ENCODE measurements around the gene ACBD7. TPM values are rescaled to one million over a fixed set of nuclear protein-coding genes. Genes with fewer than 3 reads are reported as not detected.

Gene ACBD7
- 0.76 TPM in 1 of 2 replicates, not detected in the other for total RNA-seq (2012; rRNA removed)

DNA sequence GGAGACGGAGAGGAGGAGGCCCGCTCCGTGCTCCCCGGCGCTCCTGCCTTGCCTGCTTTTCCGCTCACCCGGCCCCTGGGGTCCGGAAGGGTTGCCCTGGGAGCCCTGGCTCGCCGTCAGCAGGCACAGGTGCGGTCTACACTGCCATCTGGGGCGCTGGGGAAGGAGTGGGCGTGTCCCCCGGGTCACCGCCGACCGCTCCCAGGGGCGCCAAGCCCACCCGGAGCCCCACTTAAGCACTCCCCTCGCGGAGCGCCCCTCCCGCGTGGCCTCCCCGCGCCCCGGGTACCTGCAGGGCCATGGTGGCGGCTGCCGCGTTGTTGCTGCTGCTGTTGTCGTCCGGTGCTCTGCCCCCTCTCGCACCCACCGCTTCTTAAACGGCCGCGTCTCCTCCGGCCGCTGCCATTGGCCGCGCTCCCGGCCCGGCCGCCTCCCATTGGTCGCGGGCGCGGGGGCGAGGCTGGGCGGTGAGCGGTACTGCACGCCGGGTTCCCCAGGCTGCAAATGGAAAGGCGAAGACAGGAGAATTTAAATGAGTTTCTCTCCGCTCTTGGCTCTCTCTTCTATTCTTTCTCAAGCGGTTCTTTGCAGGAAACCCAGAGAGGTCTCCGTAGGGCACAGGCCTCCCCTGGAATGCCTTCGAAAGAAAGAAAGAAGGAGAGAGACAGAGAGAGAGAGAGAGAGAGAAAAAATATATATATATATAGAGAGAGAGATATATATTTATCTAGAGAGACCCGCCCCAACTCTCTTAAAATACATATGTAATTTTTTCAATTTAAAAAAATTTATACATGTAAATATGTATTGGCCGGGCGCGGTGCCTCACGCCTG, at the start of gene ACBD7:
Gene ACBD7 (minus strand): TSS at position 349 of the 834 bp plus-strand sequence. CDS start 48 bp downstream, at position 301.
- H3K27me3 ChIP-seq (ENCODE audit: control insufficient read depth, insufficient read depth, low read length): no peaks in the 10 kb centered on the region
- peak within 1 kb of the TSS; percentile 50 for H3K9ac ChIP-seq (ENCODE audit: low read depth, low read length)
- no peaks in the 10 kb centered on the region for H3K9me3 ChIP-seq (replicated peaks; ENCODE audit: low read length)
- H3K4me3 ChIP-seq (ENCODE audit: low read length): peak within 1 kb of the TSS; percentile 83
- peaks cover 14% of the 10 kb centered on the region for H3K4me1 ChIP-seq (ENCODE audit: control insufficient read depth, insufficient read depth, low read length)
- H3K4me2 ChIP-seq (ENCODE audit: low read length): peak within 1 kb of the TSS; percentile 99
- no peaks in the 10 kb centered on the region for H3K36me3 ChIP-seq (ENCODE audit: insufficient read depth, low read length)

DNA sequence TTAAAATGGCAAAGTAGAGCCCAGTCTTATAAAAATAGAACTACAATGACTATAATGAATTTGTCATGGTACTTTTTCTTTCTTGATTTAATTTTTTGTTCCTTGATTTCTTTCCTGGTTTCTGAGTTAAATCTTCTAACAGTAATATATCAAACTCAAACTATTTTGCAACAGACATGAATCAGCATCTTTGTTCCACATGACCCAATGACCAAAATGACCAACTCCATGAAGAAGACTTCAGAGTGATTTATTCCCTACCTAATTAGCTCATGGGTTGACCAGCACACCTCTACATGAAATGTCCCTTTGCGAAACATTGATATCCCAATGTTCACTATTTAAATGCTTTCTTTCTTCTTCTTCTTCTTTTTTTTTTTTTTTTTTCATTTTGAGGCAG, 49.1 kb upstream of the ACBD7 start:
- H3K36me3 ChIP-seq (ENCODE audit: insufficient read depth, low read length): peaks cover 30% of the 10 kb centered on the region
- H3K9ac ChIP-seq (ENCODE audit: low read depth, low read length): no peak overlapping the region
- H3K4me3 ChIP-seq (ENCODE audit: low read length): no peak overlapping the region
- no peaks in the 10 kb centered on the region for H3K9me3 ChIP-seq (replicated peaks; ENCODE audit: low read length)
- no peak overlapping the region for H3K4me2 ChIP-seq (ENCODE audit: low read length)
- no peaks in the 10 kb centered on the region for H3K27me3 ChIP-seq (ENCODE audit: control insufficient read depth, insufficient read depth, low read length)
- H3K4me1 ChIP-seq (ENCODE audit: control insufficient read depth, insufficient read depth, low read length): peaks cover 5% of the 10 kb centered on the region

DNA sequence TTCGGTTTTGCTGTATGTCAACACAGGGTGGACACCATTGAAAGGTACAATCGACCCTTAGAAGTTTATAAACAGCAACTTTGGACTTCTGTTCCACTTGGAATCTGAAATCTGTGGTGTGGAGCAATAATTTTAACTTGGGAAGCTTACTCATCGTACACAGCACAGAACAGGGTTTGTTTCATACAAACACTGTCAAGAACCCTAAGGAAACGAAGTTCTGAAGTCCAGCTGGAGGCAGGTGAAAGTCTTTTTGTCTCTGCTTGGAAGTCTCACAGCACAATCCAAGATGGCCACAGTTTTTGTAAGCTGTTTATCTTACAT, 48.4 kb upstream of the ACBD7 start:
- no peak overlapping the region for H3K9ac ChIP-seq (ENCODE audit: low read depth, low read length)
- peaks cover 5% of the 10 kb centered on the region for H3K4me1 ChIP-seq (ENCODE audit: control insufficient read depth, insufficient read depth, low read length)
- H3K36me3 ChIP-seq (ENCODE audit: insufficient read depth, low read length): peaks cover 32% of the 10 kb centered on the region

DNA sequence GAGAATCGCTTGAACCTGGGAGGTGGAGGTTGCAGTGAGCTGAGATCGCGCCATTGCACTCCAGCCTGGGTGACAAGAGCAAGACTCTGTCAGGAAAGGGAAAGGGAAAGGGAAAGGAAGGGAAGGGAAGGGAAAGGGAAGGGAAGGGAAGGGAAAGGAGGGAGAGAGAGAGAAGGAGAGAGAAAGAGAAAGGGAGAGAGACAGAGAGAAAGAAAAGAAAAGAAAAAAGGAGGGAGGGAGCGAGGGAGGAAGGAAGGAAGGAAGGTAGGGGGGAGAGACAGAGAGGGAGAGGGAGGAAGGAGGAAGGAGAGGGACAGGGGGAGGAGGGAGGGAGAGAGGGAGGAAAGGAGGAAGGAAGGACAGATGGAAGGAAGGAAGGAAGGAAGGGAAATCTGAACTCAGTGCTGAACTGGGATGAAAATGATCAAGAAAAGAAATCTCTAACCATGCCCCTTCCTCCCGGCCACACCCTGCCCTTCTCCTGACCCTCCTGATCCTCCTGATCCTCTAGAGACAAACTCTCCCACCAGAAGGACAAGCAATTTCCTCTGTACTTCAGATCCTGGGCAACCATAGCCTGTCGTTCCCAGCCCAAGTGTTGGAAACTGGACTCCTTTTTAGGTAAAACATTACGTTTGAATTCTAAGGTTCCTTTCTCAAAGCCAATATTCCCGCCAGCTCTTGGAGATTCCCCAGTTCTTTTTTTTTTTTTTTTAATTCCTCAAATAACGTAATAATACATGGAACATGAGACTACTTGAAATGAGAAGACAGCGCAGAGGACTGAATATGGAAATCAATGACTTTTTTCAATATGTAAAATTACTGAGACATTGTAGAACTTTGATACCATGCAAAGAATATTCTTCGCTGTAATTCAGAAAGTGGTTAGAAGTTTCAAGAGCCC, 47.8 kb upstream of the ACBD7 start:
- Histone ChIP-seq H3K4me1 (ENCODE audit: control insufficient read depth, insufficient read depth, low read length) (peaks cover 5% of the 10 kb centered on the region), H3K36me3 (ENCODE audit: insufficient read depth, low read length) (peaks cover 35% of the 10 kb centered on the region), H3K9me3 (replicated peaks; ENCODE audit: low read length) (no peaks in the 10 kb centered on the region), H3K4me2 (ENCODE audit: low read length) (no peak overlapping the region), H3K27me3 (ENCODE audit: control insufficient read depth, insufficient read depth, low read length) (no peaks in the 10 kb centered on the region), H3K4me3 (ENCODE audit: low read length) (no peak overlapping the region), H3K9ac (ENCODE audit: low read depth, low read length) (no peak overlapping the region)

More for the DNA sequence above, 48.4 kb upstream of the ACBD7 start:
- no peaks in the 10 kb centered on the region for H3K27me3 ChIP-seq (ENCODE audit: control insufficient read depth, insufficient read depth, low read length)
- no peak overlapping the region for H3K4me2 ChIP-seq (ENCODE audit: low read length)
- H3K4me3 ChIP-seq (ENCODE audit: low read length): no peak overlapping the region
- no peaks in the 10 kb centered on the region for H3K9me3 ChIP-seq (replicated peaks; ENCODE audit: low read length)

DNA sequence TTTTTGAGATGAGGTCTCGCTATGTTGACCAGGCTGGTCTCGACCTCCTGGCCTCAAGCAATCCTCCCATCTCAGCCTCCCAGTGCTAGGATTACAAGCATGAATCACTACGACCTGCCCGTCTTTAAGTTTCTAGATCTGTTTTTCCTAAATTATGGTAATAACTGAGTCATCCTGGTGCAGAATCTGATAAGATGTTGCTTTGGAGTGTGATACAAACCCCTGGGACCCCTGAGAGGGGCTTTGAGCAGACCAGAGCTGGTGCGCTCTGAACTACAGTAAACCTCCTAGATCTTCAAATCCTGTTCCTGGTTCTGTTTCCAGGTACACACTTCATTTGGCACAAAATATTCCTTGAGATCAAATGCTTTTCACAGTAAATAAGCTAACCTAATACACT, 42.8 kb upstream of the ACBD7 start:
- no peak overlapping the region for H3K4me3 ChIP-seq (ENCODE audit: low read length)
- no peaks in the 10 kb centered on the region for H3K27me3 ChIP-seq (ENCODE audit: control insufficient read depth, insufficient read depth, low read length)
- peaks cover 55% of the 10 kb centered on the region for H3K36me3 ChIP-seq (ENCODE audit: insufficient read depth, low read length)
- no peak overlapping the region for H3K9ac ChIP-seq (ENCODE audit: low read depth, low read length)
- H3K9me3 ChIP-seq (replicated peaks; ENCODE audit: low read length): no peaks in the 10 kb centered on the region
- no peak overlapping the region for H3K4me2 ChIP-seq (ENCODE audit: low read length)
- no peaks in the 10 kb centered on the region for H3K4me1 ChIP-seq (ENCODE audit: control insufficient read depth, insufficient read depth, low read length)

DNA sequence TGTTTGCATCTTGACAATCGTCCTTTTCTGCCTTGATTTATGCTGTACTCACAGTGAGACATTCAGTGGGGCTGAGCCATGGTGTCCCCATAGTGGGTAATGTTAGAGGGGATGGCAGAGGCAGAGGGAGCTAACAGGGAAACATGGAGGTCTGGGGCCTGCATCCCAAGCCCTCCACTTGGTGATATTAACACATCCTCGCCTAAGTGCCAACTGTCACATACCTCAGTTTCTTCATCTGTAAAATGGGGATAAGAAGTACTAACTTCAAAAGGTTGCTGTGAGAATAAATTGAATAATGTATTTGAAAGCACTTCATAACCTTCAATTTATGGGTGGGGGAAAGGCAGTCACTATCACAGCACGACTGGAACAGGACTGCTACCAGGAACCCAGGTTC, 36.3 kb upstream of the ACBD7 start:
- peaks cover 39% of the 10 kb centered on the region for H3K36me3 ChIP-seq (ENCODE audit: insufficient read depth, low read length)
- H3K4me2 ChIP-seq (ENCODE audit: low read length): no peak overlapping the region
- no peak overlapping the region for H3K9ac ChIP-seq (ENCODE audit: low read depth, low read length)
- no peaks in the 10 kb centered on the region for H3K9me3 ChIP-seq (replicated peaks; ENCODE audit: low read length)
- peaks cover 34% of the 10 kb centered on the region for H3K4me1 ChIP-seq (ENCODE audit: control insufficient read depth, insufficient read depth, low read length)
- H3K27me3 ChIP-seq (ENCODE audit: control insufficient read depth, insufficient read depth, low read length): no peaks in the 10 kb centered on the region
- no peak overlapping the region for H3K4me3 ChIP-seq (ENCODE audit: low read length)

DNA sequence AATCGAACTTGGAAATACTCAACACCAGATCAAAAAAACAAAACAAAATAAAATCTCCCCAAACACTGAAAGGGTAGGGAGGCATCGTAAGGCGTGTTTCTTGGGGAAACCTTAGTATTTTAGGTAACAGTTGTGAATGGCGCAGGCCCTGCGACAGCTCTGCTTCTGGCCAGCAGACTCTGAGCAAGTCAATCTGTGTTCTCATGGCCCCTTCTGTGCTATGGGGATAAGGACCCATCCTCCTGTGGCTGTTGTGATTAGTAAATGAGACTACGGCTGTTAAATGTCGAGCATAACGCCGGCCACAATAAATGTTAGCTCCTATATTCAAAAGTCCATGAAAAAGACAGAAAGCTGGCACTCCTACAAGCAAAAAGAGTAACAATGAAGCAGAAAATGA, 35.6 kb upstream of the ACBD7 start:
- no peak overlapping the region for H3K4me2 ChIP-seq (ENCODE audit: low read length)
- no peak overlapping the region for H3K9ac ChIP-seq (ENCODE audit: low read depth, low read length)
- H3K4me1 ChIP-seq (ENCODE audit: control insufficient read depth, insufficient read depth, low read length): peaks cover 34% of the 10 kb centered on the region
- H3K36me3 ChIP-seq (ENCODE audit: insufficient read depth, low read length): peaks cover 41% of the 10 kb centered on the region
- no peaks in the 10 kb centered on the region for H3K27me3 ChIP-seq (ENCODE audit: control insufficient read depth, insufficient read depth, low read length)
- H3K9me3 ChIP-seq (replicated peaks; ENCODE audit: low read length): no peaks in the 10 kb centered on the region
- no peak overlapping the region for H3K4me3 ChIP-seq (ENCODE audit: low read length)

DNA sequence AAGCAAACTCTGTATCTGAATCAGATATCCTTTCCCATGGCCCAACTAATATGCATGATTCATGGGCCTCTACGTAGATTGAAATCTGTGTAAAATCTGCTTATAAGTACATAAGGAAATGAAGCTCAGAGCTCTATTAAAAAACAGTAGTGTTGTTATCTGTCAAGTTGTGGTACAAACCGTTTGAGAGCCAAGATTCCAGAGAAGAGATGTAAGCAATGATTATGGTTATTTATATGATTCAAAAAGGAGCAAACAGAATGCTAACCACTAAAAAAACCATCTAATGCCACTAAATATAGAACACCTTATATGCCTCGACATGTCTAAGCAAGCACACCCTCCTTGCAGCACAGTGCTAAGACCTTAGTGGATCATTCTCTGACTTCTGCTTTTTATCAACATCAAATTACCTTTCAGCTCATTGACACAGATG, 35.2 kb upstream of the ACBD7 start:
- Histone ChIP-seq H3K9me3 (replicated peaks; ENCODE audit: low read length) (no peaks in the 10 kb centered on the region), H3K27me3 (ENCODE audit: control insufficient read depth, insufficient read depth, low read length) (no peaks in the 10 kb centered on the region), H3K9ac (ENCODE audit: low read depth, low read length) (no peak overlapping the region), H3K4me2 (ENCODE audit: low read length) (no peak overlapping the region), H3K4me3 (ENCODE audit: low read length) (no peak overlapping the region), H3K4me1 (ENCODE audit: control insufficient read depth, insufficient read depth, low read length) (peaks cover 34% of the 10 kb centered on the region), H3K36me3 (ENCODE audit: insufficient read depth, low read length) (peaks cover 45% of the 10 kb centered on the region)

DNA sequence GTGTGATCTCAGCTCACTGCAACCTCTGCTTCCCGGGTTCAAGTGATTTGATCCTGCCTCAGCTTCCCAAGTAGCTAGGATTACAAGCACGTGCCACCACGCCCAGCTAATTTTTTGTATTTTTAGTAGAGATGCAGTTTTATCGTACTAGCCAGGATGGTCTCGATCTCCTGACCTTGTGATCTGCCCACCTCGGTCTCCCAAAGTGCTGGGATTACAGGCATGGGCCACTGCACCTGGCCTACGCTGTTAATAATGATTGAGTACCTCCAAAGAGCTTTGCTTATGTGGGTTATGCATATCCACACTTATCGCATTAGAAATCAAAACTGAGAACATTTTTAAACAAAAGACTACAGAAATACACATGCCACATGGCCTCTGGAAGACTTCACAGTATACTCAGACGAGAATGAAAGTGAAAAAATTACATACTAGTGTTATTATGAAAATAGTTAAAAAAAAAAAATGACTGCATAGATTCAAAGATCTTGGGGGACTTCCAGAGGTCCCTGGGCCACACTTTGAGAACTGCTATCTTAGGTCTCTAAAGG, 34.0 kb upstream of the ACBD7 start:
- no peaks in the 10 kb centered on the region for H3K9me3 ChIP-seq (replicated peaks; ENCODE audit: low read length)
- H3K4me1 ChIP-seq (ENCODE audit: control insufficient read depth, insufficient read depth, low read length): peaks cover 34% of the 10 kb centered on the region
- peaks cover 44% of the 10 kb centered on the region for H3K36me3 ChIP-seq (ENCODE audit: insufficient read depth, low read length)
- H3K27me3 ChIP-seq (ENCODE audit: control insufficient read depth, insufficient read depth, low read length): no peaks in the 10 kb centered on the region
- peak overlapping the region; percentile 9 for H3K9ac ChIP-seq (ENCODE audit: low read depth, low read length)
- H3K4me3 ChIP-seq (ENCODE audit: low read length): no peak overlapping the region
- no peak overlapping the region for H3K4me2 ChIP-seq (ENCODE audit: low read length)

DNA sequence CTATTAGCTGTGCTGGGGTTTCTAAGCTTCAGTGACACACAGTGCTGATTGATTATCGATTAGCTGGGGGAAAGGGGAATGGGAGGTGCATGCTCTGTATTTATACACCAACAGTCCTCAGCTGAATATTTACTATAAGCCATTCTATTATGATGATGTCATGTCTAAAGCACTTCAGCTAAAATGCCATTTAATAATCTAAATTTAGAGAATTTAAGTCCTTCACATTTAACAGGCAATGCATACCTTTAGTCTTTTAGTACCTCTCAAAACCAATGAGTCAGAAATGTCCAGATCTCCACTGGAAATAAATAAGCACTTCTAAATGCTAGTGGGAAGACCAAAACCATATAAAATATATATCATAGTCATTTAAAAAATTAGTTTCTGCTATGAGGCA, 33.1 kb upstream of the ACBD7 start:
- Histone ChIP-seq H3K4me3 (ENCODE audit: low read length) (no peak overlapping the region), H3K27me3 (ENCODE audit: control insufficient read depth, insufficient read depth, low read length) (no peaks in the 10 kb centered on the region), H3K9me3 (replicated peaks; ENCODE audit: low read length) (no peaks in the 10 kb centered on the region), H3K4me1 (ENCODE audit: control insufficient read depth, insufficient read depth, low read length) (peaks cover 34% of the 10 kb centered on the region), H3K4me2 (ENCODE audit: low read length) (no peak overlapping the region), H3K36me3 (ENCODE audit: insufficient read depth, low read length) (peaks cover 44% of the 10 kb centered on the region), H3K9ac (ENCODE audit: low read depth, low read length) (no peak overlapping the region)

DNA sequence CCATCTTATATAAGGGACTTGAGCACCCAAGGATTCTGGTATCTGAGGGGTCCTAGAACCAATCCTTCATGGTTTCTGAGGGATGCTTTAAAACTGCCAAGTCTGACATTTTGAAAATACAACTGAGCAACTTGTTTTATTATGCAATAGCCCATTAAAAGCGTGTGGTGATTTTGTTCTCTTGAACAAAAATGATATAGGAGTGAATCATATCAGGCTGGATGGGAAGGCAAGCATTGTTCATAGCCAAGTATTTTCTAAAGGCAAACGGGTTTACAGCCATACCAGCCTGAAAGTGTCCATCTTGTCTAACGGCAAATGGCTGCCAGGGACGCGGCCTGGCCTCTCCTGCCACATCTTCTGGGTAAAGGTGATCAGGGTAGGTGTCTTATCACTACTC, 31.9 kb upstream of the ACBD7 start:
- Histone ChIP-seq H3K9me3 (replicated peaks; ENCODE audit: low read length) (no peaks in the 10 kb centered on the region), H3K4me2 (ENCODE audit: low read length) (peak overlapping the region; percentile 54), H3K4me1 (ENCODE audit: control insufficient read depth, insufficient read depth, low read length) (peaks cover 34% of the 10 kb centered on the region), H3K9ac (ENCODE audit: low read depth, low read length) (peak overlapping the region; percentile 52), H3K27me3 (ENCODE audit: control insufficient read depth, insufficient read depth, low read length) (no peaks in the 10 kb centered on the region), H3K4me3 (ENCODE audit: low read length) (no peak overlapping the region), H3K36me3 (ENCODE audit: insufficient read depth, low read length) (peaks cover 36% of the 10 kb centered on the region)
